ENCODE data around the gene MELK. TPM values are rescaled to one million over a fixed set of nuclear protein-coding genes. Genes with fewer than 3 reads are reported as not detected.

The MELK gene
- total RNA-seq, 4 donors from 2014 or later = 0.29 TPM; not detected in 3

- Histone ChIP-seq H3K27ac (no peak overlapping the region), H3K27me3 (no peaks in the 10 kb centered on the region), H3K36me3 (no peaks in the 10 kb centered on the region), H3K9me3 (no peaks in the 10 kb centered on the region), H3K4me1 (no peaks in the 10 kb centered on the region), H3K4me3 (no peak overlapping the region)
- intact Hi-C loops (cut with DNase I; ENCODE audit: low total_unique reads) (no loop called here), in situ Hi-C loops (cut with MboI; ENCODE audit: low sequenced_read_pairs in 4 of 4) (no loop called here)
- ATAC-seq = no peak
- no peak for DNase-seq
- no peak for TF ChIP-seq POLR2A (IDR thresholded peaks at IDR 0.05)
- no peak for TF ChIP-seq CTCF (IDR thresholded peaks at IDR 0.05 in 4 of 5, conservative IDR thresholded peaks at IDR 0.05 in 1 of 5)
Measured at GRCh38 chr9:36537861-36538260, 34.8 kb upstream of the MELK start.

GRCh38 chr9:36542355-36542754 lies 30.3 kb upstream of the MELK start:
- TF ChIP-seq POLR2A (IDR thresholded peaks at IDR 0.05) (no peak), CTCF (IDR thresholded peaks at IDR 0.05 in 4 of 5, conservative IDR thresholded peaks at IDR 0.05 in 1 of 5) (no peak)
- Histone ChIP-seq H3K4me1 (no peaks in the 10 kb centered on the region), H3K4me3 (no peak overlapping the region), H3K9me3 (no peaks in the 10 kb centered on the region), H3K27me3 (no peaks in the 10 kb centered on the region), H3K27ac (no peak overlapping the region), H3K36me3 (no peaks in the 10 kb centered on the region)
- in situ Hi-C loops (cut with MboI; ENCODE audit: low sequenced_read_pairs in 4 of 4) = no loop called here
- no peak for ATAC-seq
- DNase-seq = no peak
- intact Hi-C loops (cut with DNase I; ENCODE audit: low total_unique reads) = loop anchor here (10.0 kb wide), 1 partner anchor 618 kb away; no protein-coding TSS in a partner anchor

GRCh38 chr9:36543916-36544315 lies 28.8 kb upstream of the MELK start:
- in situ Hi-C loops (cut with MboI; ENCODE audit: low sequenced_read_pairs in 4 of 4) = no loop called here
- TF ChIP-seq CTCF (IDR thresholded peaks at IDR 0.05 in 4 of 5, conservative IDR thresholded peaks at IDR 0.05 in 1 of 5) (no peak), POLR2A (IDR thresholded peaks at IDR 0.05) (no peak)

GRCh38 chr9:36547598-36547997 lies 25.1 kb upstream of the MELK start:
- intact Hi-C loops (cut with DNase I; ENCODE audit: low total_unique reads) = loop anchor here (10.0 kb wide), 1 partner anchor 623 kb away; no protein-coding TSS in a partner anchor
- ATAC-seq = no peak

More at GRCh38 chr9:36543916-36544315, 28.8 kb upstream of the MELK start:
- peak; percentile 19 to 50 for DNase-seq
- Histone ChIP-seq H3K27ac (no peak overlapping the region), H3K9me3 (no peaks in the 10 kb centered on the region), H3K4me3 (no peak overlapping the region), H3K36me3 (no peaks in the 10 kb centered on the region), H3K4me1 (no peaks in the 10 kb centered on the region), H3K27me3 (no peaks in the 10 kb centered on the region)
- ATAC-seq = peak; percentile 80 to 83
- intact Hi-C loops (cut with DNase I; ENCODE audit: low total_unique reads) = loop anchor here (10.0 kb wide), 1 partner anchor 619 kb away; no protein-coding TSS in a partner anchor

More at GRCh38 chr9:36547598-36547997, 25.1 kb upstream of the MELK start:
- in situ Hi-C loops (cut with MboI; ENCODE audit: low sequenced_read_pairs in 4 of 4) = no loop called here
- Histone ChIP-seq H3K27ac (no peak overlapping the region), H3K36me3 (no peaks in the 10 kb centered on the region), H3K27me3 (no peaks in the 10 kb centered on the region), H3K4me3 (no peak overlapping the region), H3K4me1 (no peaks in the 10 kb centered on the region), H3K9me3 (no peaks in the 10 kb centered on the region)
- TF ChIP-seq POLR2A (IDR thresholded peaks at IDR 0.05) = no peak
- TF ChIP-seq CTCF (IDR thresholded peaks at IDR 0.05 in 4 of 5, conservative IDR thresholded peaks at IDR 0.05 in 1 of 5) = no peak
- no peak for DNase-seq

Measured in gastrocnemius medialis (tissue), 4 donors.